HepG2 (cell line): ENCODE data around the gene SLC4A11. TPM values are rescaled to one million over a fixed set of nuclear protein-coding genes. Genes with fewer than 3 reads are reported as not detected.
A peak's percentile ranks its signal among the peaks of the same experiment; 100 is the strongest.

Experiments
- ATAD3A ChIP-seq: sonication (generic); formaldehyde crosslinking; IDR thresholded peaks from 2 replicates; pipeline ENCODE4 v1.4.0; 2020; ENCODE audit warnings: missing genetic modification reagents
- NR0B2 ChIP-seq: sonication (generic); formaldehyde crosslinking; IDR thresholded peaks from 2 replicates; pipeline ENCODE4 v1.4.0; 2020; ENCODE audit warnings: mild to moderate bottlenecking, missing genetic modification reagents
- PRPF4 ChIP-seq: fragments of 200-400 bp; formaldehyde crosslinking; IDR thresholded peaks from 2 replicates; pipeline ENCODE4 v1.6.1; 2016; ENCODE audit warnings: low read length, low read depth; ENCODE audit not compliant: poor library complexity, severe bottlenecking
- RBM22 ChIP-seq: fragments of 200-400 bp; formaldehyde crosslinking; optimal IDR thresholded peaks from 2 replicates; pipeline ENCODE3; 2017; ENCODE audit warnings: mild to moderate bottlenecking, low read length, moderate library complexity
- SP5 ChIP-seq: IDR thresholded peaks from 2 replicates; pipeline ENCODE4 v1.6.1; 2016; ENCODE audit warnings: low read depth, borderline replicate concordance
- ZBTB1 ChIP-seq: sonication (generic); formaldehyde crosslinking; IDR thresholded peaks from 2 replicates; pipeline ENCODE4 v1.4.0; 2020; ENCODE audit warnings: missing genetic modification reagents, borderline replicate concordance
- ZFP36L2 ChIP-seq: sonication (generic); formaldehyde crosslinking; IDR thresholded peaks from 2 replicates; pipeline ENCODE4 v1.4.0; 2020; ENCODE audit warnings: missing genetic modification reagents
- ZFYVE20 ChIP-seq: sonication (generic); formaldehyde crosslinking; IDR thresholded peaks from 2 replicates; pipeline ENCODE4 v1.8.0; 2023; ENCODE audit warnings: low read depth, mild to moderate bottlenecking, moderate library complexity, missing genetic modification reagents, borderline replicate concordance
- ZNF230 ChIP-seq: sonication (generic); formaldehyde crosslinking; IDR thresholded peaks from 2 replicates; pipeline ENCODE4 v1.4.0; 2020; ENCODE audit warnings: mild to moderate bottlenecking, missing genetic modification reagents
- ZNF441 ChIP-seq: sonication (generic); formaldehyde crosslinking; IDR thresholded peaks from 2 replicates; pipeline ENCODE4 v1.7.0; 2021; ENCODE audit warnings: missing genetic modification reagents, borderline replicate concordance
- ZNF552 ChIP-seq: sonication (generic); formaldehyde crosslinking; IDR thresholded peaks from 2 replicates; pipeline ENCODE4 v1.9.0; 2022; ENCODE audit warnings: missing genetic modification reagents, mild to moderate bottlenecking, borderline replicate concordance
- ZNF609 ChIP-seq: sonication (generic); formaldehyde crosslinking; IDR thresholded peaks from 2 replicates; pipeline ENCODE4 v1.4.0; 2020; ENCODE audit warnings: mild to moderate bottlenecking, missing genetic modification reagents, borderline replicate concordance
- ZNF614 ChIP-seq: IDR thresholded peaks from 2 replicates; pipeline ENCODE4 v1.6.1; 2018; ENCODE audit warnings: missing biosample characterization, missing genetic modification reagents, inconsistent platforms, borderline replicate concordance
- ZNF766 ChIP-seq: sonication (generic); formaldehyde crosslinking; IDR thresholded peaks from 2 replicates; pipeline ENCODE4 v1.5.0; 2020; ENCODE audit warnings: missing genetic modification reagents, borderline replicate concordance
- ZSCAN20 ChIP-seq: sonication (generic); formaldehyde crosslinking; IDR thresholded peaks from 2 replicates; pipeline ENCODE4 v1.4.0; 2020; ENCODE audit warnings: missing genetic modification reagents, mild to moderate bottlenecking, borderline replicate concordance
- polyA plus RNA-seq, 8 experiments: library from polyadenylated mRNA; depleted of rRNA in 3 of 8; stranded (reverse) in 7 of 8; unstranded in 1 of 8; fragments of >200 nt; fragmentation: Illumina TruSeq in 4 of 8; extraction: Trizol in 4 of 8; gene quantifications; 2 replicates each; pipeline versions ENCODE4 v1.2.1 to v1.2.3, GENCODE V29; 2011 to 2016; ENCODE audit warnings: low read depth in 4 of 8, missing spikeins in 1 of 8, mixed read lengths in 1 of 8; ENCODE audit not compliant: insufficient read depth in 1 of 8
- total RNA-seq, 5 experiments: library from RNA; depleted of rRNA; stranded (reverse); fragments of >200 nt; fragmentation: Illumina TruSeq; extraction: Trizol; gene quantifications; 2 replicates each; pipeline ENCODE4 v1.2.3, GENCODE V29; 2016; ENCODE audit warnings: low read depth in 1 of 5
- TF ChIP-seq, protein P1 (sequence below): sonication (generic); formaldehyde crosslinking; IDR thresholded peaks from 2 replicates; pipeline ENCODE4 v1.5.0; 2020; ENCODE audit warnings: mild to moderate bottlenecking, low read depth, missing genetic modification reagents, borderline replicate concordance
- TF ChIP-seq, protein P2 (sequence below): sonication (generic); formaldehyde crosslinking; IDR thresholded peaks from 2 replicates; pipeline ENCODE4 v1.5.0; 2020; ENCODE audit warnings: mild to moderate bottlenecking, missing genetic modification reagents, moderate library complexity
- TF ChIP-seq, protein P3 (sequence below): sonication (generic); formaldehyde crosslinking; IDR thresholded peaks from 2 replicates; pipeline ENCODE4 v1.5.0; 2020; ENCODE audit warnings: mild to moderate bottlenecking, missing genetic modification reagents
- TF ChIP-seq, protein P4 (sequence below): sonication (generic); formaldehyde crosslinking; IDR thresholded peaks from 2 replicates; pipeline ENCODE4 v1.5.1; 2020; ENCODE audit warnings: missing genetic modification reagents, mild to moderate bottlenecking, borderline replicate concordance

Gene SLC4A11
- total and polyA plus RNA-seq, 2 of the 13 experiments (the other 11 are each of a cell fraction or from before 2014, with no cell fraction given), result 3.9 to 27.0 TPM

DNA sequence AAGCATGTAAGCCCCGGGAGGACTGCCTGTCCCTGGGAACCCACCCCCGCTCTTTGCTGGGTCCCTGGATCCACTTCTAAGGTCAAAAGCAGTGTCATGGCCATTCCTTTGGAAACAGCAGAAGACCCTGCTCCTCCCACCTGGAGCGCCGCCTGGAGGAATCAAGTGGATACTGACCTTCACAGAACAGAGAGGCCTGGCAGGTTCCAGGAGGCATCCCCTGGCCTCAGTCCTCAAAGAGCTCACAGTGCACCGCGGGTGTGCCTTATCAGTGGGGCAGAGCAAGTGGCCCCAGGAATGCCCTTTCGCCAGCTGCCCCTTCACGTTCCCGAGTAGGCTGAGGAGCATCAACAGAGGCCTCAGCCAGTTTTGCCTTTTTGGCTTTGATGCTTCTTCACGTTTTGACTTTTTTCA lies 11.1 kb upstream of the SLC4A11 start (continued):
- TF ChIP-seq PRPF4 (no peak), ZNF614 (CRISPR knock-in tag) (no peak), ZNF441 (CRISPR knock-in tag) (peak; percentile 56; the same call in 1 of the 2 replicates), ATAD3A (CRISPR knock-in tag) (no peak), ZNF230 (CRISPR knock-in tag) (0 out of 2 replicates have a peak, but pooled peaks have one; percentile 37), RBM22 (no peak), NR0B2 (CRISPR knock-in tag) (no peak), ZNF766 (CRISPR knock-in tag) (no peak), ZFP36L2 (CRISPR knock-in tag) (no peak), ZSCAN20 (CRISPR knock-in tag) (no peak), SP5 (CRISPR knock-in tag) (peak; percentile 69), ZNF609 (CRISPR knock-in tag) (peak; percentile 56; the same call in 1 of the 2 replicates), ZNF552 (no peak), ZFYVE20 (CRISPR knock-in tag) (no peak), ZBTB1 (no peak)
- TF ChIP-seq, protein P1, sequence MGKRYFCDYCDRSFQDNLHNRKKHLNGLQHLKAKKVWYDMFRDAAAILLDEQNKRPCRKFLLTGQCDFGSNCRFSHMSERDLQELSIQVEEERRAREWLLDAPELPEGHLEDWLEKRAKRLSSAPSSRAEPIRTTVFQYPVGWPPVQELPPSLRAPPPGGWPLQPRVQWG (CRISPR knock-in tag), result no peak
- TF ChIP-seq, protein P2, sequence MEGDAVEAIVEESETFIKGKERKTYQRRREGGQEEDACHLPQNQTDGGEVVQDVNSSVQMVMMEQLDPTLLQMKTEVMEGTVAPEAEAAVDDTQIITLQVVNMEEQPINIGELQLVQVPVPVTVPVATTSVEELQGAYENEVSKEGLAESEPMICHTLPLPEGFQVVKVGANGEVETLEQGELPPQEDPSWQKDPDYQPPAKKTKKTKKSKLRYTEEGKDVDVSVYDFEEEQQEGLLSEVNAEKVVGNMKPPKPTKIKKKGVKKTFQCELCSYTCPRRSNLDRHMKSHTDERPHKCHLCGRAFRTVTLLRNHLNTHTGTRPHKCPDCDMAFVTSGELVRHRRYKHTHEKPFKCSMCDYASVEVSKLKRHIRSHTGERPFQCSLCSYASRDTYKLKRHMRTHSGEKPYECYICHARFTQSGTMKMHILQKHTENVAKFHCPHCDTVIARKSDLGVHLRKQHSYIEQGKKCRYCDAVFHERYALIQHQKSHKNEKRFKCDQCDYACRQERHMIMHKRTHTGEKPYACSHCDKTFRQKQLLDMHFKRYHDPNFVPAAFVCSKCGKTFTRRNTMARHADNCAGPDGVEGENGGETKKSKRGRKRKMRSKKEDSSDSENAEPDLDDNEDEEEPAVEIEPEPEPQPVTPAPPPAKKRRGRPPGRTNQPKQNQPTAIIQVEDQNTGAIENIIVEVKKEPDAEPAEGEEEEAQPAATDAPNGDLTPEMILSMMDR (CRISPR knock-in tag), result peak; percentile 98
- TF ChIP-seq, protein P3, sequence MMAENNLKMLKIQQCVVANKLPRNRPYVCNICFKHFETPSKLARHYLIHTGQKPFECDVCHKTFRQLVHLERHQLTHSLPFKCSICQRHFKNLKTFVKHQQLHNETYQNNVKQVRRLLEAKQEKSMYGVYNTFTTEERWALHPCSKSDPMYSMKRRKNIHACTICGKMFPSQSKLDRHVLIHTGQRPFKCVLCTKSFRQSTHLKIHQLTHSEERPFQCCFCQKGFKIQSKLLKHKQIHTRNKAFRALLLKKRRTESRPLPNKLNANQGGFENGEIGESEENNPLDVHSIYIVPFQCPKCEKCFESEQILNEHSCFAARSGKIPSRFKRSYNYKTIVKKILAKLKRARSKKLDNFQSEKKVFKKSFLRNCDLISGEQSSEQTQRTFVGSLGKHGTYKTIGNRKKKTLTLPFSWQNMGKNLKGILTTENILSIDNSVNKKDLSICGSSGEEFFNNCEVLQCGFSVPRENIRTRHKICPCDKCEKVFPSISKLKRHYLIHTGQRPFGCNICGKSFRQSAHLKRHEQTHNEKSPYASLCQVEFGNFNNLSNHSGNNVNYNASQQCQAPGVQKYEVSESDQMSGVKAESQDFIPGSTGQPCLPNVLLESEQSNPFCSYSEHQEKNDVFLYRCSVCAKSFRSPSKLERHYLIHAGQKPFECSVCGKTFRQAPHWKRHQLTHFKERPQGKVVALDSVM (CRISPR knock-in tag), result peak; percentile 17; the same call in 1 of the 2 replicates
- TF ChIP-seq, protein P4, sequence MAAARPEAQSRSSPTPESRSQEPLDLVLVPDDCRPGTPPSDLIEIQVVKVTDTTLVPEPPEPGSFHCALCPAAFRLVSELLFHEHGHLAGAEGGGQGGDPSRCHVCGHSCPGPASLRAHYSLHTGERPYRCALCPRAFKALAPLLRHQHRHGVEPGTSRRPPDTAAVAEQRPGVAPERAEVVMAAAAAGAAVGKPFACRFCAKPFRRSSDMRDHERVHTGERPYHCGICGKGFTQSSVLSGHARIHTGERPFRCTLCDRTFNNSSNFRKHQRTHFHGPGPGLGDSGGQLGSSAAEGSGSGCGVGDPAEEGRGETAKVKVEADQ, result no peak
